Suprapubic skin (tissue), 4 donors: Measurements from ENCODE around the gene MAML1.

Source experiments
- CTCF ChIP-seq, 2 donors: fragments of 200-600 bp in 1 of 2; fragments of 450-650 bp in 1 of 2; sonication (generic) in 1 of 2; IDR thresholded peaks; one replicate each; pipeline ENCODE4 v1.5.1; 2016 to 2019; ENCODE audit warnings: antibody characterized with exemption in 2 of 2, mild to moderate bottlenecking in 1 of 2, moderate library complexity in 1 of 2
- POLR2A ChIP-seq, 2 donors: fragments of 450-650 bp; IDR thresholded peaks; one replicate each; pipeline ENCODE4 v1.6.1; 2017; ENCODE audit warnings: antibody characterized with exemption in 2 of 2, mild to moderate bottlenecking in 2 of 2, moderate library complexity in 2 of 2
- POLR2AphosphoS5 ChIP-seq, 3 donors: sonication (generic); formaldehyde crosslinking; IDR thresholded peaks; one replicate each; pipeline ENCODE4 v1.6.1; 2017; ENCODE audit warnings: antibody characterized with exemption in 3 of 3

GRCh38 chr5:179764056-179764455, 31.4 kb downstream of the MAML1 start:
- TF ChIP-seq POLR2A (IDR thresholded peaks at IDR 0.05): no peak
- TF ChIP-seq CTCF (IDR thresholded peaks at IDR 0.05): no peak
- no peak for TF ChIP-seq POLR2AphosphoS5 (IDR thresholded peaks at IDR 0.05)
